HEK293T (cell line): ENCODE measurements around the gene CCL14.

ENCODE experiments used
- ARNT ChIP-seq: fragments of 450-650 bp; IDR thresholded peaks from 2 replicates; pipeline ENCODE4 v1.6.1; 2017; ENCODE audit warnings: mild to moderate bottlenecking
- CTBP1 ChIP-seq: fragments of 450-650 bp; IDR thresholded peaks from 2 replicates; pipeline ENCODE4 v1.6.1; 2016; ENCODE audit warnings: borderline replicate concordance
- ELF4 ChIP-seq: fragments of 450-650 bp; IDR thresholded peaks from 2 replicates; pipeline ENCODE4 v1.6.1; 2017; ENCODE audit warnings: antibody characterized with exemption
- FOXK2 ChIP-seq: fragments of 450-650 bp; IDR thresholded peaks from 2 replicates; pipeline ENCODE4 v1.6.1; 2016; ENCODE audit warnings: mild to moderate bottlenecking
- FOXM1 ChIP-seq: fragments of 450-650 bp; IDR thresholded peaks from 2 replicates; pipeline ENCODE4 v1.6.1; 2017; ENCODE audit warnings: mild to moderate bottlenecking, borderline replicate concordance
- HDGF ChIP-seq: fragments of 450-650 bp; IDR thresholded peaks from 2 replicates; pipeline ENCODE4 v1.6.1; 2017; ENCODE audit warnings: antibody characterized with exemption, borderline replicate concordance
- L3MBTL2 ChIP-seq: fragments of 450-650 bp; conservative IDR thresholded peaks from 2 replicates; pipeline ENCODE4 v1.6.1; 2016; ENCODE audit warnings: mild to moderate bottlenecking
- SUZ12 ChIP-seq: fragments of 450-650 bp; IDR thresholded peaks from 2 replicates; pipeline ENCODE4 v1.6.1; 2016; ENCODE audit warnings: mild to moderate bottlenecking
- TARDBP ChIP-seq: fragments of 450-650 bp; IDR thresholded peaks from 2 replicates; pipeline ENCODE4 v1.6.1; 2016
- ZNF384 ChIP-seq: fragments of 450-650 bp; IDR thresholded peaks from 2 replicates; pipeline ENCODE4 v1.6.1; 2016

GRCh38 chr17:36014946-36015345 is 28.4 kb upstream of the CCL14 start:
- no peak for TF ChIP-seq FOXM1
- TF ChIP-seq TARDBP, result no peak
- TF ChIP-seq L3MBTL2, result no peak
- no peak for TF ChIP-seq HDGF
- no peak for TF ChIP-seq ELF4
- TF ChIP-seq ARNT, result no peak
- TF ChIP-seq SUZ12, result no peak
- TF ChIP-seq FOXK2, result no peak
- no peak for TF ChIP-seq ZNF384
- no peak for TF ChIP-seq CTBP1
